Heart left ventricle (tissue), 13 donors: ENCODE measurements around the gene ZFAND3.

Source experiments
- POLR2A ChIP-seq, 2 donors: fragments of 450-650 bp; IDR thresholded peaks; one replicate each; pipeline ENCODE4 v1.6.1; 2017; ENCODE audit warnings: antibody characterized with exemption in 2 of 2, mild to moderate bottlenecking in 2 of 2, moderate library complexity in 2 of 2
- TF ChIP-seq, protein P1 (sequence below), 12 donors: fragments of 200-600 bp; sonication (generic) in 4 of 12; IDR thresholded peaks; one replicate each; pipeline versions ENCODE4 v1.5.0 to v1.8.0; 2018 to 2022; ENCODE audit warnings: antibody characterized with exemption in 12 of 12, mild to moderate bottlenecking in 5 of 12
- donor health status: ischemic (EF 13 %, LVEDD 7.1; RV severe dilation, severe dysfunction).
- donor health status: DM: no; HTN: yes; CAD: no.
- donor health status: DM: no; HTN: no; CAD: no.
- donor health status: ischemic (EF 25% LVEDD 6.9; RV normal size, moderate dysfunction).
- donor health status: ischemic (EF 25% LVEDD 5.7; RV mildly dilated, moderate dysfunction).
- donor health status: ischemic (EF 35%, LVEDD 5.7; RV mildly dilated, moderate dysfunction).
- donor health status: nonischemic (EF 11% LVEDD 7.7; RV severe dilation, severe dysfunction).
- donor health status: DM: yes; HTN: yes; CAD: no.
- donor health status: PGD.
- donor health status: ischemic (EF 29% LVEDD 5.4; RV normal size, mild dysfunction).
- donor health status: nonischemic (EF 23%, LVEDD 6.1; RV moderate dilation, normal function).

DNA sequence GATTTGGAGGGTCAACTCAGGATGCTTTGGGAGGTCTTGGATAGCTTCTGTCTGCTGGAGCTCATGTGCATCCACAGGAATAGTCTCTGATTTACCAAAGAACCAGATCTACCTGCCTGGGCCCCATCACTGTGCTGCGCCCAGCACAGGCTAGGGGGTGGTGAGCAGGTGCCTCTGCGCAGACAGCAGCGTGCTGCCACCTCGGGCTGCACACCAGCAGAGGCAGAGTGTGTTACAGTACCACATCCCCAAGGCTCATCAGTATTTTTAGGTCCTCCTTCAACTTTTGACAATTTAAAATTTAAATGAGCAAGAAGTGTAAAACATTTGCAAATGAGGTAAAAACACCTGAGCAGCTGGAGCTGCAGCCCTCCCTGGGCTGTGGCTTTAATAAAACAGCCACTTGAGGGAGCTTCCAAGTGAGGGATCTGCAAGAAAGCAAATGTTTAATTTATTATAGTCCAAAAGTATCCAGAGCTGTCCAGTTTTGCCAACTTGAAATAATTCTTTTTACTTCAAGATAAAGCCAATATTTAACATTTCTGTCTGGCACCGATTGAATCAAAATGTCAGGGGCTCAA lies 324.9 kb downstream of the ZFAND3 start:
- no peak for TF ChIP-seq POLR2A (IDR thresholded peaks at IDR 0.05)
- TF ChIP-seq, protein P1, sequence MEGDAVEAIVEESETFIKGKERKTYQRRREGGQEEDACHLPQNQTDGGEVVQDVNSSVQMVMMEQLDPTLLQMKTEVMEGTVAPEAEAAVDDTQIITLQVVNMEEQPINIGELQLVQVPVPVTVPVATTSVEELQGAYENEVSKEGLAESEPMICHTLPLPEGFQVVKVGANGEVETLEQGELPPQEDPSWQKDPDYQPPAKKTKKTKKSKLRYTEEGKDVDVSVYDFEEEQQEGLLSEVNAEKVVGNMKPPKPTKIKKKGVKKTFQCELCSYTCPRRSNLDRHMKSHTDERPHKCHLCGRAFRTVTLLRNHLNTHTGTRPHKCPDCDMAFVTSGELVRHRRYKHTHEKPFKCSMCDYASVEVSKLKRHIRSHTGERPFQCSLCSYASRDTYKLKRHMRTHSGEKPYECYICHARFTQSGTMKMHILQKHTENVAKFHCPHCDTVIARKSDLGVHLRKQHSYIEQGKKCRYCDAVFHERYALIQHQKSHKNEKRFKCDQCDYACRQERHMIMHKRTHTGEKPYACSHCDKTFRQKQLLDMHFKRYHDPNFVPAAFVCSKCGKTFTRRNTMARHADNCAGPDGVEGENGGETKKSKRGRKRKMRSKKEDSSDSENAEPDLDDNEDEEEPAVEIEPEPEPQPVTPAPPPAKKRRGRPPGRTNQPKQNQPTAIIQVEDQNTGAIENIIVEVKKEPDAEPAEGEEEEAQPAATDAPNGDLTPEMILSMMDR (IDR thresholded peaks at IDR 0.05) = no peak
